ENCODE measurements around the gene NTM. TPM values are rescaled to one million over a fixed set of nuclear protein-coding genes. Genes with fewer than 3 reads are reported as not detected.

The NTM gene
- total RNA-seq, 1 donor from 2014 or later: 92.1 TPM

DNA sequence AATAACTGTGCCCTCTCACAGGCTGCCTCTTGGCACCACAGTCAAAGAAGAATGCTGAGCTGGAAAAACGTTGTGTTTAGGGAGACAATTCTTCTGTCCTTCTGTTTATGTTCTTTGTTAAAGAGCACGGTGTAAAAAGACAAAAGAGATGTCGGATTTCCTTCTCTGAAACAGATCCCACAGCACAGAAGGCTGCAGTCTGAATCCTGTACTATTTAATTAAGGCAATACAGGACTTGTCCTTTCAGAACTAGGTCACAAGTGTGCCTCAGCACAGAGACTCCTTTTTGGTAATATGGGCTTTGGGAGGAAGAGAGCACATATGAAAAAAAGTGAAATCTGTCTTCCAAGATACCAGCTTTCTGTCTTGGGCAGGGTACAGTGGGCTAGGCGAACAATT is 201.2 kb downstream of the NTM start:
- DNase-seq (ENCODE audit: low spot score): no peak
- TF ChIP-seq, protein P1, sequence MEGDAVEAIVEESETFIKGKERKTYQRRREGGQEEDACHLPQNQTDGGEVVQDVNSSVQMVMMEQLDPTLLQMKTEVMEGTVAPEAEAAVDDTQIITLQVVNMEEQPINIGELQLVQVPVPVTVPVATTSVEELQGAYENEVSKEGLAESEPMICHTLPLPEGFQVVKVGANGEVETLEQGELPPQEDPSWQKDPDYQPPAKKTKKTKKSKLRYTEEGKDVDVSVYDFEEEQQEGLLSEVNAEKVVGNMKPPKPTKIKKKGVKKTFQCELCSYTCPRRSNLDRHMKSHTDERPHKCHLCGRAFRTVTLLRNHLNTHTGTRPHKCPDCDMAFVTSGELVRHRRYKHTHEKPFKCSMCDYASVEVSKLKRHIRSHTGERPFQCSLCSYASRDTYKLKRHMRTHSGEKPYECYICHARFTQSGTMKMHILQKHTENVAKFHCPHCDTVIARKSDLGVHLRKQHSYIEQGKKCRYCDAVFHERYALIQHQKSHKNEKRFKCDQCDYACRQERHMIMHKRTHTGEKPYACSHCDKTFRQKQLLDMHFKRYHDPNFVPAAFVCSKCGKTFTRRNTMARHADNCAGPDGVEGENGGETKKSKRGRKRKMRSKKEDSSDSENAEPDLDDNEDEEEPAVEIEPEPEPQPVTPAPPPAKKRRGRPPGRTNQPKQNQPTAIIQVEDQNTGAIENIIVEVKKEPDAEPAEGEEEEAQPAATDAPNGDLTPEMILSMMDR (IDR thresholded peaks at IDR 0.05): no peak
- H3K27ac Mint-ChIP-seq (ENCODE audit: unreplicated experiment): no peak overlapping the region
- H3K4me3 Mint-ChIP-seq (ENCODE audit: unreplicated experiment): no peak overlapping the region
- H3K27me3 Mint-ChIP-seq (ENCODE audit: low read depth): peaks cover 22% of the 10 kb centered on the region
- no peaks in the 10 kb centered on the region for H3K4me1 Mint-ChIP-seq (ENCODE audit: low read depth)
- H3K36me3 Mint-ChIP-seq (ENCODE audit: low read depth): no peaks in the 10 kb centered on the region
- H3K9me3 Mint-ChIP-seq (ENCODE audit: low read depth): no peaks in the 10 kb centered on the region

DNA sequence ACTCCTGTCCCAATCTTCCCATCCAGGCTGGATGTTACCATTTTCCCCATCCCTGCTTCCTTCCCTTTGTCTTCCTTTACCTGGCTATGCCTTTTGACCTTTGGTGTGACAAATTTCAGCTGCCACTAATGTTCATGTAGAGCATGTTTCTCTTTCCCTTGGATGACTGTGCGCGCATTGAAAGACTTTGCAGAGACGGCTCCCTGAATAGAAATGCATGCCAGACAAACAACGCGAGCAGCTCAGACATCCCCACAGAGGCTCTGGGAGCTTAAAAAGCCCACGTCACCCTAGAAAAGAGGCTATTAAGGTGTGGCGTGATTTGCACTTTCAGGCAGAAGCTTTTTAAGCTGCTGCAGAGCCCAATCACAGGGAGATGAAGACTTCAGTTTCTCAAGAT is 202.0 kb downstream of the NTM start:
- Mint-ChIP-seq H3K27me3 (ENCODE audit: low read depth) (peaks cover 20% of the 10 kb centered on the region), H3K9me3 (ENCODE audit: low read depth) (no peaks in the 10 kb centered on the region), H3K27ac (ENCODE audit: unreplicated experiment) (no peak overlapping the region), H3K36me3 (ENCODE audit: low read depth) (no peaks in the 10 kb centered on the region), H3K4me3 (ENCODE audit: unreplicated experiment) (no peak overlapping the region), H3K4me1 (ENCODE audit: low read depth) (no peaks in the 10 kb centered on the region)
- TF ChIP-seq, protein P1 (IDR thresholded peaks at IDR 0.05): no peak
- DNase-seq (ENCODE audit: low spot score): no peak

DNA sequence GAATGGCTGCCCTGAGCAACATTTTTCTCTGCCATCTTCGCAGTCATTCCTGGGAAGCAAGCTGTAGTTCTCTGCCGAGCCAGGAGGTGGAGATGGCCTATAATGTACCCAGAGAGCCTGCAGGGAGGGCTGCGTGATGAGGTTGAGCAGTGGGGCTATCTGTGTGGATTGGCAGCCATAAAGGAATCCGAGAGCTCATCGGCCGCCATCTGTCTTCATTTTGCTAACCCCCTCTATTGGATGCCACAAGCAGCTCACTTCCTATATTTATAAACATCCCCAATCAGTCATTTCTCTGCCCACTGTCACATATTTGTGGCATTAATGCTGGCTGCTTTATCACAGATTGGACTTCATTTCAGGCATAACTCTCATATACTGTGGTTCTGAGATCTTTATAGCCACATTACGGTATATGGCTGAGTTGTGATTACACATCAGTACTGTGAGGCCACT is 209.5 kb downstream of the NTM start:
- H3K4me3 Mint-ChIP-seq (ENCODE audit: unreplicated experiment): no peak overlapping the region
- H3K36me3 Mint-ChIP-seq (ENCODE audit: low read depth): no peaks in the 10 kb centered on the region
- H3K27me3 Mint-ChIP-seq (ENCODE audit: low read depth): peaks cover 28% of the 10 kb centered on the region
- TF ChIP-seq, protein P1 (IDR thresholded peaks at IDR 0.05): peak; percentile 69
- no peaks in the 10 kb centered on the region for H3K9me3 Mint-ChIP-seq (ENCODE audit: low read depth)
- peak overlapping the region; percentile 57 for H3K27ac Mint-ChIP-seq (ENCODE audit: unreplicated experiment)
- DNase-seq (ENCODE audit: low spot score): no peak
- H3K4me1 Mint-ChIP-seq (ENCODE audit: low read depth): no peaks in the 10 kb centered on the region

DNA sequence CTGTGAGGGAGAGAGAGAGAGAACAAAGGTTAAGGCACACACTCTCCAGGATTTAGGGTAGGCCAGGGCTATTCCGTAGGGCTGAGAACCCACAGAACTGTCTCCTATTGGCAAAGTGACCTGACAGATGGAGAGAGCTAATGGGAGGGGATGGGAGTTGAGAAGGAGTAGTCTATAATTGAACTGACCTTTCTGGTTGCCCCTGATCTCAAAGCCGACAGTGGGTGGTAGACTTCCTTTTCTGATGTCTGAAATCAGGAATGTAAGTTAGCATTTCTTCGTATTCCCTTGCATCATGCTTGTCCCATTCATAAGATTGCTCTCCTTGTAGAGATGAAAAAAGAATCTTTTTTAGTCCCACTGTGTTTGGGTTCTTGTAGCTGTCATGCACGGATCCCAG is 210.1 kb downstream of the NTM start:
- DNase-seq (ENCODE audit: low spot score): no peak
- Mint-ChIP-seq H3K36me3 (ENCODE audit: low read depth) (no peaks in the 10 kb centered on the region), H3K4me1 (ENCODE audit: low read depth) (no peaks in the 10 kb centered on the region), H3K4me3 (ENCODE audit: unreplicated experiment) (no peak overlapping the region), H3K27me3 (ENCODE audit: low read depth) (peaks cover 28% of the 10 kb centered on the region), H3K9me3 (ENCODE audit: low read depth) (no peaks in the 10 kb centered on the region), H3K27ac (ENCODE audit: unreplicated experiment) (peak overlapping the region; percentile 67)
- TF ChIP-seq, protein P1 (IDR thresholded peaks at IDR 0.05): no peak

DNA sequence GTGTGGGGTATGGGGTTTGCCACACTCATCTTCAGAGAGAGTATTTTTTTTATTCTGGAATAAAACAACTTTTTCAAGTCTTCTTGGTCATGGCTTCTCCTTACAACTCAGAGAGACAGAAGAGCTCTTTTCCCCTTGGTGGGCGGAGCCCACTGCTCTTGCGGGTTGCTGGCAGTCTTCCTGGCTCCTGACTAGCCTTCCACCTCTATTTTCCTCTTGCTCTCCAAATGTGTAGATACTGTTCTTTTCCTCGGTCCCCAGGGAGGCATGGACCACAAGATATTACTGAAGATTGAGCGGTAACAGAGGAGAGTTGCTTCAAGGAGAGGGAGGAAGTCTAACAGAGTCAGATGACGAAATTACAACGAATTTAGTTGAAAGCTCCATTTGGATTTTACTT is 210.6 kb downstream of the NTM start:
- Mint-ChIP-seq H3K4me3 (ENCODE audit: unreplicated experiment) (no peak overlapping the region), H3K4me1 (ENCODE audit: low read depth) (no peaks in the 10 kb centered on the region), H3K36me3 (ENCODE audit: low read depth) (no peaks in the 10 kb centered on the region), H3K27me3 (ENCODE audit: low read depth) (peaks cover 31% of the 10 kb centered on the region), H3K27ac (ENCODE audit: unreplicated experiment) (peak overlapping the region; percentile 67), H3K9me3 (ENCODE audit: low read depth) (no peaks in the 10 kb centered on the region)
- DNase-seq (ENCODE audit: low spot score): no peak
- TF ChIP-seq, protein P1 (IDR thresholded peaks at IDR 0.05): no peak
